ENCODE measurements around the gene ZNF350.
"Not testable (repeated sequence)": the region's sequence is repeated elsewhere in the genome, so short reads cannot be mapped to it uniquely, and the experiment has no call there.

The ZNF350 gene

DNA sequence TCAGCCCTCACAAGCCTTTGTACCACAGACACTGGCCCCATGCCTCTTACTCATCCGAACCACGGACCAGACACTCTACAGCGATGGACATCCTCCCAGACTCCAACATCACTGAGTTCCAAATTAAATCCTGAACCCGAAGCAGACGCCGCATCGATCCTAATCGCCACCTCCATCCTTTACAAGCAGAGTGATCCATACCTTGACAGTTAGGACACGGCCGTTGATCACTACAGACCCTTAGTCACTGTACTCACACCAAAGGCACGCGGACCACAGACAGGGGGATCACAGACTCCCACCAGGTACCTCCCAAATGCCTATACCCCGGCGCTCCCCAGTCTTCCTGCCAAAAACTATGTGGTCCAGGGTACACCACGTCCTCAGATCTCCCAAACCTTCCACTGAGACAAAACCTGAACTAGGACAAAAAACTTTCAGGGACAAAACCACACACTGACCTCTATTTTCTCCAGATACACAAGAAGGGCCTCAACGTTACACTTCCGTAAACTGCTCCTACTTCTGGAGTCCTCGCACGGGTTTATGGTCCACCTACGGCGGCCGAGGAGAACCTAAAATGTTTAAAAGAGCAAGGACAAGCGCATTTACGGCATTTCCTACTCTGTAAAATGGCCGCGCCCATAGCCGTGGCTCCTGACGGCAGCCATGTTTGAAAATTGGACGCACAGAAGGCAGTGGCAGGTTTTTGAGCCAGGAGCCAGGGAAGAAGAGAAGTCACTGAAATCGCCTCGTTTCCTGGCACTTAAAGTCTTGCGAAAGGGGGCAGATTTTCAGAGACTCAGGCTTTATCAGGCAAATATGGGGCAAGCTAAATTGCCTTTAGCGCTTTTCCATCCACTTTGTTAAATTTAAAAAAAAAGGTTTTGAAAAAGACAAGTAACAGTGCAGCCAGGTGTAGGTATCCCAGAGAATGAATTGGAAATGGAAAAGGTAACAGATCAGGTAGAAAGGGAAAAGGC is at the start of gene ZNF350:
Gene ZNF350 (minus strand): TSS at position 532 of the 983 bp plus-strand sequence. CDS start 12,480 bp downstream, outside the sequence.
- H3K27ac ChIP-seq = peak within 1 kb of the TSS; percentile 59
- no peak for TF ChIP-seq ZFX (IDR thresholded peaks at IDR 0.05; ENCODE audit: borderline replicate concordance)
- TF ChIP-seq, protein P1, sequence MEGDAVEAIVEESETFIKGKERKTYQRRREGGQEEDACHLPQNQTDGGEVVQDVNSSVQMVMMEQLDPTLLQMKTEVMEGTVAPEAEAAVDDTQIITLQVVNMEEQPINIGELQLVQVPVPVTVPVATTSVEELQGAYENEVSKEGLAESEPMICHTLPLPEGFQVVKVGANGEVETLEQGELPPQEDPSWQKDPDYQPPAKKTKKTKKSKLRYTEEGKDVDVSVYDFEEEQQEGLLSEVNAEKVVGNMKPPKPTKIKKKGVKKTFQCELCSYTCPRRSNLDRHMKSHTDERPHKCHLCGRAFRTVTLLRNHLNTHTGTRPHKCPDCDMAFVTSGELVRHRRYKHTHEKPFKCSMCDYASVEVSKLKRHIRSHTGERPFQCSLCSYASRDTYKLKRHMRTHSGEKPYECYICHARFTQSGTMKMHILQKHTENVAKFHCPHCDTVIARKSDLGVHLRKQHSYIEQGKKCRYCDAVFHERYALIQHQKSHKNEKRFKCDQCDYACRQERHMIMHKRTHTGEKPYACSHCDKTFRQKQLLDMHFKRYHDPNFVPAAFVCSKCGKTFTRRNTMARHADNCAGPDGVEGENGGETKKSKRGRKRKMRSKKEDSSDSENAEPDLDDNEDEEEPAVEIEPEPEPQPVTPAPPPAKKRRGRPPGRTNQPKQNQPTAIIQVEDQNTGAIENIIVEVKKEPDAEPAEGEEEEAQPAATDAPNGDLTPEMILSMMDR (IDR thresholded peaks at IDR 0.05) = no peak

DNA sequence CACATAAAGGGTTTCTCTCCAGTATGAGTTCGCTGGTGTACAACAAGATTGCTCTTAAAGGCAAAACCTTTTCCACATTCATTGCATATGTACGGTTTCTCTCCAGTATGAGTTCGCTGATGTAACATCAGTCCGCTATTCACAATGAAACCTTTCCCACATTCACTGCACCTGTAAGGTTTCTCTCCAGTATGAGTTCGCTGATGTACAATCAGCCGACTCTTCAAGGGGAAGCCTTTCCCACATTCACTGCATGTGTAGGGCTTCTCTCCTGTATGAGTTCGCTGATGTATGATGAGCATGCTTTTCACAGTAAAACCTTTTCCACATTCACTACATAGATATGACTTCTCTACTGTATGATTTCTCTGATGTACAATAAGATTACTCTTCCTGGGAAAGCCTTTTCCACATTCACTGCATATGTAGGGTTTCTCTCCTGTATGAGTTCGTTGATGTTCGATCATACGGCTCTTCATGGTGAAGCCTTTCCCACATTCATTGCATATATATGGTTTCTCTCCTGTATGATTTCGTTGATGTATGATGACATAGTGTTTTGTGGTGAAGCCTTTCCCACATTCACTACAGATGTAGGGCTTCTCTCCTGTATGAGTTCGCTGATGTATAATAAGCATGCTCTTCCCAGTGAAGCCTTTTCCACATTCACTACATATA is 47.5 kb upstream of the ZNF350 start:
- TF ChIP-seq, protein P1 (IDR thresholded peaks at IDR 0.05) = no peak
- no peak for TF ChIP-seq ZFX (IDR thresholded peaks at IDR 0.05; ENCODE audit: borderline replicate concordance)
- H3K27ac ChIP-seq = no peak overlapping the region

DNA sequence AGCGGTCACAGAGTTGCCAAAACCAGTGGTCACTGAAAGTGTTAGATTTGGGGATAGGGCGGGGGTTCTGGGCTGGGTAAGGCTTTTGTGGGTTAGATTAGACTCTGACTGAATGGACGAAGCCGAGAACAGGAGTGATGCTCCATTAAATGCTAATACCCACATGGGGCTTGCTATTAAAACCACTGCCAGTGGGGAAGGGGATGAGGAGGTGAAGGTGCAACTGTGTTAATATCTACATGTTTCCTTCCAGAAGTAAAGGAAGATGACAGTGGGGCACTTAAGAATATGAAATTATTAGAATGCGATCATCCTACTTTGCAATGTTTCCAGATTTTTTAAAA is 42.1 kb upstream of the ZNF350 start:
- TF ChIP-seq, protein P1 (IDR thresholded peaks at IDR 0.05) = no peak
- TF ChIP-seq ZFX (IDR thresholded peaks at IDR 0.05; ENCODE audit: borderline replicate concordance) = no peak
- peak overlapping the region; percentile 87 for H3K27ac ChIP-seq

DNA sequence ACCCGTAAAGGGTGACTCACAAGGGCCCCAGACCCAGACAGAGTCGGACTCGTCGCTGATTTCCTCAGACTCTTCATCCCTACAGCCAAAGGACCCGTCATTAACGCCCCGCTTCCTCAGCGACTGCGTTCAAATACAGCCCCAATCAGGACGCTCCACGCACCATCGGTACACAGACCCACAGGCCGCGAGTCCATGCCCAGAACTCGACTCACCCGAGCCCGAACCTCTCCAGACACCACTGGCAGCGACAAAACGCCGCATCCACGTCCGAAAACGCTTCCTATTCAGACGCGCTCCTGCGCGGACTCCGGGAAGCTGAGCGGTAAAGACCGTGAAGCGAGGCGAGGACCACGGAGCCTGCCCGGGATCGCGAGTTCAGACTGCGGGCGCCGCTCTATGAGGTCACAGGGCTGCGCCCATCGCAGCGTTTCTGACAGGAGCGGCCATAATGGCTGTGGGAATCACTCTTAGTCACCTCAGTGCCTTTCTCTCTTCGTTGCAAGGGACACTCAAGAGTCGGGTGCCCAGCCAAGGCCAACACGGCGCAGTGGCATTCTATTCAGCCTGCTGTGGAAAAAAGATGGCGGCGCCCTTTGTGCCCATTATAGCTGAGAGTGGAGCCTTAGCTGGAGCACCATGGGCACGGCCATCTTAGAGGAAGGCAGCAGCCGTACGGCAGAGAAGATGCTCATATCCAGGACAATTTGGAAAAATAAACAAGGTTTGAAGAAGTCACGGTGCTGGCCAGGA is 41.6 kb upstream of the ZNF350 start, which contains the start of gene ZNF614:
Gene ZNF614 (minus strand): TSS at position 353 of the 753 bp plus-strand sequence. CDS start 2,634 bp downstream, outside the sequence.
- peak within 1 kb of the TSS; percentile 87 for H3K27ac ChIP-seq
- TF ChIP-seq, protein P1 (IDR thresholded peaks at IDR 0.05) = no peak

DNA sequence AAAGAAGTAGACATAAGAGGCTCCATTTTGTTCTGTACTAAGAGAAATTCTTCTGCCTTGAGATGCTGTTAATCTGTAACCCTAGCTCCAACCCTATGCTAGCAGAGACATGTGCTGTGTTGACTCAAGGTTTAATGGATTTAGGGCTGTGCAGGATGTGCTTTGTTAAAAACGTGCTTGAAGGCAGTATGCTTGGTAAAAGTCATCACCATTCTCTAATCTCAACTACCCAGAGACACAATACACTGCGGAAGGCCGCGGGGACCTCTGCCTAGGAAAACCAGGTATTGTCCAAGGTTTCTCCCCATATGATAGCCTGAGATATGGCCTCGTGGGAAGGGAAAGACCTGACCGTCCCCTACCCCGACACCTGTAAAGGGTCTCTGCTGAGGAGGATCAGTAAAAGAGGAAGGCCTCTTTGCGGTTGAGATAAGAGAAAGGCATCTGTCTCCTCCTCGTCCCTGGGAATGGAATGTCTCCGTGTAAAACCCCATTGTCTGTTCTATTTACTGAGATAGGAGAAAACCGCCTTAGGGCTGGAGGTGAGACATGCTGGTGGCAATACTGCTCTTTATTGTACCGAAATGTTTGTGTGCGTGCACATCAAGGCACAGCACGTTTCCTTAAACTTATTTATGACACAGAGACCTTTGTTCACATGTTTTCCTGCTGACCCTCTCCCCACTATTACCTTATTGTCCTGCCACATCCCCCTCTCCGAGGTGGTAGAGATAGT is 39.8 kb upstream of the ZNF350 start:
- not testable (repeated sequence) for H3K27ac ChIP-seq

DNA sequence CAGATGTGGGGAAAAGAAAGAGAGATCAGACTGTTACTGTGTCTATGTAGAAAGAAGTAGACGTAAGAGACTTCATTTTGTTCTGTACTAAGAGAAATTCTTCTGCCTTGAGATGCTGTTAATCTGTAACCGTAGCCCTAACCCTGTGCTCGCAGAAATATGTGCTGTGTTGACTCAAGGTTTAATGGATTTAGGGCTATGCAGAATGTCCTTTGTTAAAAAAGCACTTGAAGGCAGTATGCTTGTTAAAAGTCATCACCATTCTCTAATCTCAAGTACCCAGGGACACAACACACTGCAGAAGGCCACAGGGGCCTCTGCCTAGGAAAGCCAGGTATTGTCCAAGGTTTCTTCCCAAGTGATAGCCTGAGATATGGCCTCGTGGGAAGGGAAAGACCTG is 37.8 kb upstream of the ZNF350 start:
- not testable (repeated sequence) for H3K27ac ChIP-seq

DNA sequence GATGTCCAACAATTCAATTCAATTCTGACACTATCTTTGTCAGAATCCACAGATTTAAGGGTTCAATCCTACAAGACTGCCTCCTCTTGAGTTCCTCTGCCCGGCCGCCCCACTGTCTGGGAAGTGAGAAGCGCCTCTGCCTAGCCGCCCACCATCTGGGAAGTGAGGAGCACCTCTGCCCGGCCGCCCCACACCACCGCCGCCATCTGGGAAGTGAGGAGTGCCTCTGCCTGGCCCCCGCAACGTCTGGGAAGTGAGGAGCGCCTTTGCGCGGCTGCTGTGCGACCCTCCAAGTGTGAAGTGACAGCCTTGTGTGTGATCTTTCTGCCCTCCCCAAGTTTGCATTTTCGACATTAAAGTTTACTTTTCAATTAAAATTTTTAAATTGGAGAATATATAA is 35.6 kb upstream of the ZNF350 start:
- no peak overlapping the region for H3K27ac ChIP-seq
- TF ChIP-seq ZFX (IDR thresholded peaks at IDR 0.05; ENCODE audit: borderline replicate concordance) = no peak
- TF ChIP-seq, protein P1 (IDR thresholded peaks at IDR 0.05) = no peak

Measured in 22Rv1 (cell line).